ENCODE data around the gene GPR153.

The GPR153 gene

GRCh38 chr1:6245086-6245868 is 15.6 kb downstream of the GPR153 start:
- Histone ChIP-seq H3K36me3 (ENCODE audit: insufficient read depth, low read length) (no peaks in the 10 kb centered on the region), H3K4me3 (ENCODE audit: low read length) (peak overlapping the region; percentile 24), H3K27me3 (ENCODE audit: control insufficient read depth, insufficient read depth, low read length) (peaks cover 49% of the 10 kb centered on the region), H3K9me3 (replicated peaks; ENCODE audit: low read length) (no peaks in the 10 kb centered on the region), H3K4me2 (ENCODE audit: low read length) (peak overlapping the region; percentile 74), H3K4me1 (ENCODE audit: control insufficient read depth, insufficient read depth, low read length) (peaks cover 17% of the 10 kb centered on the region), H3K9ac (ENCODE audit: low read depth, low read length) (no peak overlapping the region)

- H3K4me1 ChIP-seq (ENCODE audit: control insufficient read depth, insufficient read depth, low read length) = peaks cover 17% of the 10 kb centered on the region
- H3K4me3 ChIP-seq (ENCODE audit: low read length) = no peak overlapping the region
- no peaks in the 10 kb centered on the region for H3K36me3 ChIP-seq (ENCODE audit: insufficient read depth, low read length)
- peaks cover 48% of the 10 kb centered on the region for H3K27me3 ChIP-seq (ENCODE audit: control insufficient read depth, insufficient read depth, low read length)
- no peak overlapping the region for H3K9ac ChIP-seq (ENCODE audit: low read depth, low read length)
- no peaks in the 10 kb centered on the region for H3K9me3 ChIP-seq (replicated peaks; ENCODE audit: low read length)
- H3K4me2 ChIP-seq (ENCODE audit: low read length) = no peak overlapping the region
Measured at GRCh38 chr1:6244401-6245049, 16.4 kb downstream of the GPR153 start.

- H3K4me3 ChIP-seq (ENCODE audit: low read length) = no peak within 1 kb of the TSS
- H3K9ac ChIP-seq (ENCODE audit: low read depth, low read length) = no peak within 1 kb of the TSS
- no peak within 1 kb of the TSS for H3K4me2 ChIP-seq (ENCODE audit: low read length)
- H3K4me1 ChIP-seq (ENCODE audit: control insufficient read depth, insufficient read depth, low read length) = peaks cover 17% of the 10 kb centered on the region
- H3K27me3 ChIP-seq (ENCODE audit: control insufficient read depth, insufficient read depth, low read length) = peaks cover 48% of the 10 kb centered on the region
- no peaks in the 10 kb centered on the region for H3K36me3 ChIP-seq (ENCODE audit: insufficient read depth, low read length)
- H3K9me3 ChIP-seq (replicated peaks; ENCODE audit: low read length) = no peaks in the 10 kb centered on the region
Measured at GRCh38 chr1:6243993-6244392, 16.9 kb downstream of the GPR153 start, which contains the start of gene HES3. HES3 (plus strand) TSS chr1:6244179; CDS start chr1:6244366, 187 bp downstream.

- Histone ChIP-seq H3K36me3 (ENCODE audit: insufficient read depth, low read length) (no peaks in the 10 kb centered on the region), H3K9me3 (replicated peaks; ENCODE audit: low read length) (no peaks in the 10 kb centered on the region), H3K4me3 (ENCODE audit: low read length) (no peak overlapping the region), H3K27me3 (ENCODE audit: control insufficient read depth, insufficient read depth, low read length) (peaks cover 48% of the 10 kb centered on the region), H3K4me2 (ENCODE audit: low read length) (no peak overlapping the region), H3K9ac (ENCODE audit: low read depth, low read length) (no peak overlapping the region), H3K4me1 (ENCODE audit: control insufficient read depth, insufficient read depth, low read length) (peaks cover 17% of the 10 kb centered on the region)
Measured at GRCh38 chr1:6243053-6243834, 17.7 kb downstream of the GPR153 start.

- no peaks in the 10 kb centered on the region for H3K36me3 ChIP-seq (ENCODE audit: insufficient read depth, low read length)
- peak overlapping the region; percentile 49 for H3K4me3 ChIP-seq (ENCODE audit: low read length)
- no peaks in the 10 kb centered on the region for H3K9me3 ChIP-seq (replicated peaks; ENCODE audit: low read length)
- H3K27me3 ChIP-seq (ENCODE audit: control insufficient read depth, insufficient read depth, low read length) = peaks cover 48% of the 10 kb centered on the region
- H3K4me1 ChIP-seq (ENCODE audit: control insufficient read depth, insufficient read depth, low read length) = peaks cover 17% of the 10 kb centered on the region
- H3K9ac ChIP-seq (ENCODE audit: low read depth, low read length) = no peak overlapping the region
- H3K4me2 ChIP-seq (ENCODE audit: low read length) = peak overlapping the region; percentile 72
Measured at GRCh38 chr1:6241887-6242740, 18.8 kb downstream of the GPR153 start.

GRCh38 chr1:6241107-6241886 is 19.6 kb downstream of the GPR153 start:
- peaks cover 13% of the 10 kb centered on the region for H3K4me1 ChIP-seq (ENCODE audit: control insufficient read depth, insufficient read depth, low read length)
- no peaks in the 10 kb centered on the region for H3K36me3 ChIP-seq (ENCODE audit: insufficient read depth, low read length)
- peak overlapping the region; percentile 49 for H3K4me3 ChIP-seq (ENCODE audit: low read length)
- peak overlapping the region; percentile 72 for H3K4me2 ChIP-seq (ENCODE audit: low read length)
- no peaks in the 10 kb centered on the region for H3K9me3 ChIP-seq (replicated peaks; ENCODE audit: low read length)
- peaks cover 45% of the 10 kb centered on the region for H3K27me3 ChIP-seq (ENCODE audit: control insufficient read depth, insufficient read depth, low read length)
- no peak overlapping the region for H3K9ac ChIP-seq (ENCODE audit: low read depth, low read length)

- H3K4me3 ChIP-seq (ENCODE audit: low read length) = no peak overlapping the region
- H3K36me3 ChIP-seq (ENCODE audit: insufficient read depth, low read length) = no peaks in the 10 kb centered on the region
- peaks cover 9% of the 10 kb centered on the region for H3K4me1 ChIP-seq (ENCODE audit: control insufficient read depth, insufficient read depth, low read length)
- H3K27me3 ChIP-seq (ENCODE audit: control insufficient read depth, insufficient read depth, low read length) = peaks cover 42% of the 10 kb centered on the region
- H3K4me2 ChIP-seq (ENCODE audit: low read length) = no peak overlapping the region
- no peaks in the 10 kb centered on the region for H3K9me3 ChIP-seq (replicated peaks; ENCODE audit: low read length)
- H3K9ac ChIP-seq (ENCODE audit: low read depth, low read length) = no peak overlapping the region
Measured at GRCh38 chr1:6239950-6240768, 20.7 kb downstream of the GPR153 start.

- Histone ChIP-seq H3K9me3 (replicated peaks; ENCODE audit: low read length) (no peaks in the 10 kb centered on the region), H3K4me2 (ENCODE audit: low read length) (no peak overlapping the region), H3K9ac (ENCODE audit: low read depth, low read length) (no peak overlapping the region), H3K27me3 (ENCODE audit: control insufficient read depth, insufficient read depth, low read length) (peaks cover 37% of the 10 kb centered on the region), H3K36me3 (ENCODE audit: insufficient read depth, low read length) (no peaks in the 10 kb centered on the region), H3K4me3 (ENCODE audit: low read length) (no peak overlapping the region), H3K4me1 (ENCODE audit: control insufficient read depth, insufficient read depth, low read length) (peaks cover 17% of the 10 kb centered on the region)
Measured at GRCh38 chr1:6239213-6239752, 21.6 kb downstream of the GPR153 start.

GRCh38 chr1:6237093-6237492 is 23.8 kb downstream of the GPR153 start:
- H3K4me1 ChIP-seq (ENCODE audit: control insufficient read depth, insufficient read depth, low read length) = peaks cover 18% of the 10 kb centered on the region
- no peak overlapping the region for H3K9ac ChIP-seq (ENCODE audit: low read depth, low read length)
- H3K4me3 ChIP-seq (ENCODE audit: low read length) = no peak overlapping the region
- peaks cover 15% of the 10 kb centered on the region for H3K36me3 ChIP-seq (ENCODE audit: insufficient read depth, low read length)
- H3K27me3 ChIP-seq (ENCODE audit: control insufficient read depth, insufficient read depth, low read length) = peaks cover 20% of the 10 kb centered on the region
- H3K9me3 ChIP-seq (replicated peaks; ENCODE audit: low read length) = no peaks in the 10 kb centered on the region
- no peak overlapping the region for H3K4me2 ChIP-seq (ENCODE audit: low read length)
